HG03108 (cell line): ENCODE data around the gene PMEPA1.

ENCODE experiments used
- ATAC-seq: cut with Tn5 transposase; IDR thresholded peaks from one replicate; pipeline ENCODE4 v1.9.1; 2021; ENCODE audit warnings: moderate library complexity; ENCODE audit not compliant: unreplicated experiment

PMEPA1 gene

DNA sequence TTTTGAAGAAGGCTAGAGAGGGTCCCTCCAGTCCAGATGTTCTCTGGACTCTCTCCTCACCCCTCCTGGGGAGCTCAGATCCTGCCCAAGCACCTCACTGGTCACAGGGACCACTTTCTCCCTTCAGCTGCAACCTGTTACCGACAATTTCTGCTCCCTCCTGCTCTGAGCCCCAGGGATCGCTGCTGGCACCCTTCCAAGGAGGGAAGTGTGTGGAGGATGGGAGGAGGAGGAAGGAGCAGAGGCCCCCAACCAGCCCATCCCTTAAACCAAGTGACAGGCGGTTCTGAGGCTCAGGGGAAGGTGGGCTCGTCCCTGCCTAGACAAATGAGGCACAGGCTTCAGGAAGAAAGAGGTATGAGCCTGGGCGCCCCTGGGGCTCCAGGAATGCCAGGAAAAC lies 13.9 kb downstream of the PMEPA1 start:
- ATAC-seq, result no peak

DNA sequence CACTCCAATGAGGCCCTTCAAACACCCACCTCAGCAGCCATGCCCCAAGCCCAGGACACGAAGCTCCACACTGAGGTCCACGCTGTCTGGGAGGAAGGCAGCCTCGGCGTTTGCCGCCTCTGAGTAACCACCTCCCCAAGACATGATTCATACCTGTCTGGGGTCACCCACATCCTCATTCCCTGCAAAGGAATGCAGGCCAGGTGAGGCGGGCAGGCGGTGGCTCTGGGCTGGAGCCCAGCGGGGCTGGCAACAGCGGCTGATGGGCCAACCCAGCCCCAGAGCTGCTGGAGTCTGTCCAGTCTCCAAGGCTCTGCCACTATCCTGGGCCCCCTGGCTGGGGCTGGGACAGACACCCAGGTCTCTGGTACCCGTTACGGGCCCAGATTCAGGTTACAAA lies 14.8 kb downstream of the PMEPA1 start:
- ATAC-seq, result no peak

DNA sequence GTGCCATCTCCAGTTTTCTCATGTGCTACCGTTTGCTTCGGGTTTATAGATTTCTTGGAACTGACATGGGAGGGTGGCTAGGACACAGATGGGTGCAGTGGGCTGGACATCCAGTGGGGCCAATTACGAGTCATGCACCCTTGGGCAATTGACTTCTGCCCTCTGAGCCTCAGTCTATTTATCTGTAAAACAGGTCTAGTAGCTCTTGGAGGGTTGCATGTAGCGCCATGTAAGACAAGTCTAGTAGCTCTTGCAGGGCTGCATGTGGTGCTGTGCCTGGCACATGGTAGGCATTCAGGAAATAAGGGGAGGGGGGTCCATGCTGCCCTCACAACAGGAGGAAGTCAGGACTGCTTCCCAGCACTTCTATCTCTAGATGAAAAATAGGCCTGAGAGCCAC lies 15.3 kb downstream of the PMEPA1 start:
- no peak for ATAC-seq

- no peak for ATAC-seq
These were observed 16.0 kb downstream of the PMEPA1 start for GRCh38 chr20:57693670-57694329.

DNA sequence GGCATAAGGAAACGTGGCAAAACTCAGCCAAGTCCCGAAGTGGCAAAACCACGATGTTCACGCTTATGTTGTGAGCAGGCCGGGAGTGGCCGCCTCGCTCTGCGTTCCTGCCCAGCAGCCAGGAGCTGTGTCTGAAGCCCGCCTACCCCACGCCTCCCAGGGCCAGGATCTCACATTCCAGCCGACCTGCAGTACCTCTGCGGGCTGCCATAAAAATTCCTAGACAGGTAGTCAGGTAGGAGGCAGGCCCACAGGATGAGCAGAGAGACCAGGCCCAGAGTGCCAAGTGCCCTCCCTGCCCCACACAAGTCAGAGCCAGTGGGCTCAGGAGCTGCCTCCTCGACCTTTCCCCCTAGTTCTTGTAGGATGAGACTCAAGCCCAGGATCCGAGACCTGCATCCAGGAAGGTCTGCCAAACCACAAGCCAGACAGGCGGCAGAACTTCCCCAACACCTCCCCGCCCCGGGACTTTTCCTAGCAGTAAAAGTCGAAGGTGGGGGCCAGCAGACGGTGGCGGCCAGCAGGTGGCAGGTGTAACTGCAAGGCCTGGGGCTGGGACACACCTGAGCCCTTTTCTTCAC lies 16.7 kb downstream of the PMEPA1 start:
- ATAC-seq, result no peak

DNA sequence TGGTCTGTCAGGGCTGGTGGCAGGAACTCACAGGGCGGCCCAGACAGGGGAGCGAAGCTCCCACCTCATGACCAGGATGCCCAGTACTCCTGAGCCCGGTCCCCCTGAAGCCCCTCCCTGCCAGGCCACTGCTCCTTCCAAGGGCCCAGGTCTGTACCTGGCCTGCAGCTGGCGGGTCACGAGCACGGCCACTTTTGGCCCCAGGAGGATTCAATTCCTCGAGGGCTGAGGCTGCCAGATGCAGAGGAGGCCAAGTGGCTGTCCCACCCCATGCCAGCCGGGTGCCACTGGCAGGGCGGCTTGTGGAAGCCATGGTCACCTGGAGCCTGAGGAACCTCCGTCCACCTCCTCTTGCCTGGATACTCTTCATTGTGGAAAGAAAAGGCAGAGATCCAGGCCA lies 17.4 kb downstream of the PMEPA1 start:
- no peak for ATAC-seq

GRCh38 chr20:57691699-57692098 lies 18.1 kb downstream of the PMEPA1 start:
- no peak for ATAC-seq

DNA sequence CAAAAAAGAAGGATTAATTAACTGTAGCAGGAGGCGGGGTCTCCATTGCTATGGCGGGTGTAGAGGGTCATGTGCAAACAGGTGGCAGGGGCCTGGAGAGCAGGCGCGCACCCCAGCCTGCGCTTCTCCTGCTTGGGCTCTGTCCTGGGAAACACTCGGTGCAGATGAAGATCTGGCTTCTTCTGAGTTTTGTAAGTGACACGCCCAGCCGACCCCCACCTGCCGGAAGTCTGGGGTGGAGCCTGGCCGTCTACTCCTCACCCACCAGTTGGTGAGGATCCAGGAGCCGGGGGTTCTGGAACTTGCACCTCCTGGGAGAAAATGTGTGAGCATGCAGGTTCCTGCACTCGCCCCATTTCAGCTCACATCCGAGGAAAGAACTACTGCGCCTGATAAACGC lies 19.3 kb downstream of the PMEPA1 start:
- no peak for ATAC-seq

DNA sequence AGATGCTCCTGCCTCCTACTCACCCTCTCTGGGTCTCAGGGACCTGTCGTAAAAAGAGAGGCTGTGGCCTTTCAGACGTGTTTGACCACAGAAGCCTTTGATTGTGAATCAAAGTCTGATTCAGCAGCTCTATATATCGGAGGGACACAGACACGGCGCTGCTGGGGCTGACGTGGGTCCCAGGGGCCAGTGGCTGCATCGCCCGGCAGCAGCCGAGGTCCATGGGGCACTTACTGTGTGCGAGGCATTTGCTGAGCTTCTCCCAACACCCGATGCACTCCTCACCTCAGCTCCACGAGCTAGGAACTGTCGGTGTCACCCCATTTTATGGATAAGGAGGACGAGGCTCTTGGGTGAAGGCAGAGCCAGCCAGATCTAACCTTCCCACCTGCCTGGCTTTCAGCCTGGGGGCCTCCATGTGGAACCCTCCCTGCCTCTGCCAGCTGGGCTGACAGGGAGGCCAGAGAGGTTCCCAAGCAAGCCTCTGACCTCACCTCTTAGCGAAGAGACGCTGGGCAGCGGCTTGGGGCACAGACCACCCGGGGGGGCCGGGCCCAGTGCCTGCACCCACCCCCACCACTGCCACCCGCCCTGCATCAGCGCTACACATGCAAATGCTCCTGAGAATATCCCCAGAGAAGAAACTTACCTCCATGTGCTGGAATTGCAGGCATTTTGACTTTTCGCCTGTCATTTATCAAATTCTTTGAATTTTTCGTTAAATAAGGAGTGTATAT lies 19.9 kb downstream of the PMEPA1 start:
- no peak for ATAC-seq

DNA sequence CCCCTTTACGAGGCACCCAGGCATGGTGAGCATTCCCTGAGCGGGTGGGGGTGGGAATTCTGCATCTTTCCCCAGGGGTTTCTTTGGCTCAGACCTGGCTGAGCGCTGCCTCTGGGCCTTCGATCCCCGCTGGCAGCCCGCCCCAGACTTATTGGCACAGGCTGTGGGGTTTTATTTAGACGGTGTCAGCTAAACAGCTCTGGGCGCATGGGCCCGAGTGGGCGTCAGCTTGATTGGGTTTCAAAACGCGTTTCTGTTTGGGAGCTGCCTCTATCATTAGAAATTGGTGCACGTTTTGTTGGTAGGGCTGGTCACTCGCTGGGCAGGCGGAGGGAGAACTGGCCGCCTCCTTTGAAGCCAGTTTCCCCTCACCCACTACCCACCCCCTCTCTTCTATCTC lies 21.0 kb downstream of the PMEPA1 start:
- ATAC-seq, result no peak

DNA sequence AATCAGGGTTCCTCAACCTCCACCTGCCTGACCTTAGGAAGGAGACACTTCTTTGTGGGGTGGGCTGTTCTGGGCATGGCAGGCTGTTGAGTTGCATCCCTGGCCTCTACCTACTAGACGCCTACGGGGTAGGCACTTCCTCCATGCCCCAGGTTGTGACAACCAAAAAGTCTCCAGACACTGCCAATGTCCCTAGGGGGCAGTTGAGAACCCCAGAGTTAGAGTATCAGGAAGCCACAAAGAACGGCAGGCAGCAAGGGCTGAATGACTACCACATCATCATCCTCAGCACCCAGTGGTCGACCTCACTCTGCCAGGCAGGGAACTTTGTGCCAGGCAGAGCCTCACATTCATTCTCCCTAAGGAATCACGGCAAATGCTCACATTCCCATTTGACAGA lies 21.5 kb downstream of the PMEPA1 start:
- no peak for ATAC-seq

- ATAC-seq, result no peak
These were observed 22.7 kb downstream of the PMEPA1 start for GRCh38 chr20:57686931-57687652.

GRCh38 chr20:57685146-57685758 lies 24.6 kb downstream of the PMEPA1 start:
- ATAC-seq, result no peak

DNA sequence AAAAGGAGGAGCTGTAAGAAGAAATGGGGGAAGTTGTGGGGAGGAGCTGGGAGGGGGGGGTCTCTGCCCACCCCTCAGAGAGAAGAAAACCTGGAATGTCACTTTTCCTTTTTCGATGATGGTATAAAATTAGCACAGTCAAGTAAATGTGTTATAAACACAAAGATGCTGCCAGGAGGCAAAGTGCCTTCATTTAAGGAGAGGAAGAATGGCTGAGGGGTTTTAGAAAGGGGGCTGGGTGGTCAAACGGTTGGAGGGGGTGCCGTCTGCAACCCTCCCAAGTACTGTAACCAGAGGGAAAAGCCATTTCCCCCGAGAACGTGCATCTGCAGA lies 25.0 kb downstream of the PMEPA1 start:
- no peak for ATAC-seq

DNA sequence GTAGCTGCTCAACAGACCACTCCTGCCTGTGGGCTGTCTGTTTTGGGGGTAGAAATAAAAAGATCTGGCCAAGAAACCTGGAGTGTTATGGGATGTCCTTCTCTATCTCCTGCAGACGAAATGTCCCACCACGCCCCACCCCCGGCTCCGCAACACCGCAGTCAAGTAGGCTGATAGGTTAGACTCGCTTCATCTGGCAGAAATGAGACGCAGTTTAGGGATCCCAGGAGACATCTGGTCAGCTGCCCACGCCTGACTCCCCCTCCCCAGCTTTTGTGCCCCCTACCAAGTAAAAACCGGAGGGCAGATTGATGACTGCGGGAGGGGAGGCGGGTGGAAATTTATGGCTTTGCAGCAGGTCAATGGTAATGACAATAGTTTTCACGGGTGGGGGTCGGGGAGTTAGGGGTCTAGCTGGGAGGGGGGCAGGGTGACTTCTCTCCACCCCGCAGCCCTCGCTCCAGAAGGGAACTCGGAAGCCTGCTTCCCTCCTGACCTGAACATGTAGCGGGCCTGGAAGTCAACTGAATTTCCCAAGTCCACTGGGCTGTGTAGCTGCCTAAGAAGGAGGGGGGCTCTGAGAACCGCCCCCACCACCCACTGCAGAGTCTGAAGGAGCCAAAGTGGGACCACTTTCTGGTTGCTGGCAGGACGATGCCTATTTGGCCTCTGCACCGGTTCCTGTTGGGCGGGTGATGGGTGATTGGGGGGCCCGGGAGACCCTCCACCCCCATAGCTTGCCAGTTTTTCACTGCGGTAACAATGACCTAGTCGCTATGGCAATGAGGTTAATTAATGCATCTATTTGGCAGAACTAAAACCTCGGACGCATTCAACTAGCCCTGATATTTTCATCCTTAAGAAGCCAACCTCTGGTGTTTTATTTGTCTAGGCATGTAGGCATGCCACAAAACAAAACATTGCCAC lies 25.7 kb downstream of the PMEPA1 start:
- ATAC-seq, result no peak

GRCh38 chr20:57683287-57683686 lies 26.5 kb downstream of the PMEPA1 start:
- ATAC-seq, result no peak

DNA sequence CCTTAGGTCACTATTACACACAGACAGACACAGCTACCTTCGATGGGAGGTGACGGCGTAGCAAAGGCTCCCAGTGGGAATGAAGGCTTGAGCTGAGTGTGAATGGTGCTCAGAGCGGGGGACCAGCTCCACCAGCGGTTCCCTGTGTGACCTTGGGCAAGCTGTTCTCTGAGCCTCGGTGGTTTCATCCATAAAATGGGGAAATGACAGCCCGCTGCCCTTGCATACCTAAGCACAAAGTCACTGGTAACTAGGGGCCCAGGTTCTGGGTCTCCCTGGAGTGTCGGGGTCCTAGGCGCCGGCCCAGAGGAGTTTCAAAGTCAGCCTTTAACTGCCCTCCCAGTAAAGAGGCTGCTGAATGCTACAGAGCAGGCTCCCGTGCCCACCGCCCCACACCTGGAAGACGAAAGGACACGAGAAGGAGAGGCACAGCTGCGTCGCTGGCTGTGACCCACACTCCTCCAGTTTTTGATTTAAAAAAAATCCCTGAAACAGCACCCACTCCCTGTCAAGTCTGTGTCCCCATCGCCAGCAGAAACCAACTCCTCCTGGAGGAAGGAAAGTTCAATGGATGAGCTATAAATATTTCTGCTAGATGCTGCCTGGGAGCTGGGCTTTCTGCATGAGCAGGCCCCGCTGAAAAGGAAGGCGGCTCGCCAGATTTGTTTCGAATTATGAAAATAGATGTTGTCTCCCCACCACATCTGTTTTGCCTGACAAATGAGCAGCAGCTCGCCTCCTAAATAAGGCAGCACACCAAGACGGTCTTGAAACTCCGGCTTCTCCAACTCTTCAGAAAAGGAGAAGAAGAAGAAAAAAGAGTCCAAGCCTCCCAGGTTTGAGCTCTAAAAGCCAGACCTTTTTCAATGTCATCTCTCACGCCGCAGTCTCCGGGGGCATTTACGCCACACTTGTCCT lies 27.4 kb downstream of the PMEPA1 start:
- ATAC-seq, result peak; percentile 22

DNA sequence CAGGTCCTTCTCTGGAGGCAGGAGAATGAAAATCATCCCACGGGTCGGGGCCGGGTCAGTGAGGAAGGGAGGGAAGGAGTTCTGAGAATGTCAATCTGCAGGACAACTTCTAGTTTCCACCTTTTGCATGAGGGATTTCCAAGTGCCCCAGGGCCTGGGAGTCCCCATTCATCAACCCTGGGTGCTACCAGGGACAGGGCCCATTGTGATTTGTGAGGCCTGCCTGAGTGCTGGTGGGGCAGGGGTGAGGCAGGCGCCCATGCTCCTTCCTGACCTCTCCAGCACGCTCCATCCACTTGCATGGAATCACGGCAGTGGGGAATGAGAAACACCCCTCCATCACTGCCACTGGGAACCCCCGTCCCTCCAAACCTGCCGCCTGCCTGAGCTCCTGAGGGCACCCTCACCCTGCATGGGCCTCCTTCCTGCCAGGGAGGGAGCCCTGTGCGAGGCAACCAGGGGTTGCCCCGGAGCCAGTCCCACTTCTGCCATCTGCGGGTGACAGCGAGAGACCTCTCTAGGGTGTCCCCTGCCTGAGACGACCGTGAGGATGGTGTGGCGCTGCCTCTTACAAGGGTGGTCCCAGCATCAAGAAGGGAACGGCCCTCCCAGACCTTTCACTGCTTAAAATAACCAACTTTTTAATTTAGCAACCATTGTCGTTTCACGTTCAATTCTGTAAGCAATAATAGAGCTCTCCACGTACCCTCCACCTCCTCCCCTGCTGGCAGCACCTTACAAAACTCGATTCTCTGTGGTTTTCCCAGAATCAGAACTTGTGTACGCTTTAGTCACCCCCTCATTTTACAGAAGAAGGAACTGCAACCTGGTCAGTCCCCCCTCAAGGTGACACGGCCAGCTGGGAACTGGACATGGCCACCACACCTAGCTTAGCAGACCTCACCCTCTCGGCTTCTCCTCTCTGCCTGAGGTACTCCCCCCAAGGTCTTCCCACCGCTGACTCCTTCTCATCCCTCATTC lies 28.6 kb downstream of the PMEPA1 start:
- ATAC-seq, result peak; percentile 42
